ENCODE data around the gene ASCL1.

Gene ASCL1

GRCh38 chr12:102953221-102953620, 4.3 kb upstream of the ASCL1 start:
- no peak for DNase-seq

GRCh38 chr12:102954134-102954533, 3.3 kb upstream of the ASCL1 start:
- no peak for DNase-seq

GRCh38 chr12:102955926-102956737, 1.3 kb upstream of the ASCL1 start:
- DNase-seq, result no peak

DNA sequence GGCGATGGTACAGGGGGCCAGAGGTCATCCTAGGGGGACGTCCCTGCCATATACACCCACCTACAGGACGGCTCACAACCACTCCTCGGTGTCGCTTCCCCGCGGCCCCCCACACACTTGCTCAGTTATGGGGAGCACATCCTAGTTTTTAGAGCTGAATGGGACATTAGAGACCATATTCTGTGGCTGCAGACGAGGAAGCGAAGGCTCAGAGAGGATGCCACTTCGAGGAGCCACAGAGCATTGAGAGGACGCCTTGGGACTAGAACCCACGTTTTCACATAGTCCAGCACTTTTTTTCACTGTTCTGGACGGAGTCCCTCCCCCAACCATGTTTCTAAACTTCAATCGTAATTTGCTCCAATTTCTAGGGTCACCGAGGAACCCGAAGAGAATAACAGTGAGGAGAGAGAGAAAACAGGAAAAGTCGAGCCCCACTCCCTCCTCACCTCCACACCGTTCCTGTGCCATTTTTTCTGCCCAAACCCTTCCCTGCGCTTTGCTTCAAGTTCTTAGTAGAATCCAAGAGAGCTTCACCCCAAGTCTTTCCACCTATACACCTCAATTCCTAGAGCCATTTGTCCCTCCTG, 641 bp upstream of the ASCL1 start:
- no peak for DNase-seq

GRCh38 chr12:102958073-102958829, 777 bp downstream of the ASCL1 start:
- no peak for DNase-seq

DNA sequence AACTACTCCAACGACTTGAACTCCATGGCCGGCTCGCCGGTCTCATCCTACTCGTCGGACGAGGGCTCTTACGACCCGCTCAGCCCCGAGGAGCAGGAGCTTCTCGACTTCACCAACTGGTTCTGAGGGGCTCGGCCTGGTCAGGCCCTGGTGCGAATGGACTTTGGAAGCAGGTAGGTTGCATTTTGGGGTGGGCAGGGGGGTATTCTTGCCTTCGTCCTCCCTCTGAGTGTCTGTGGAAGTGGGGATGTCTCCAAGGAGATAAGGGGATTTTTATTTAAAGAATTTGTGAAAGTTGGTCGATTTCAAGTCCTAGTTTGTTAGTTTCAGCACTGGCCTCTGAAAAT, 1.3 kb downstream of the ASCL1 start:
- DNase-seq, result no peak

- DNase-seq, result no peak
These were observed 1.9 kb downstream of the ASCL1 start for GRCh38 chr12:102959391-102959790.

- DNase-seq, result no peak
These were observed 3.4 kb downstream of the ASCL1 start for GRCh38 chr12:102960766-102961465.

- DNase-seq, result no peak
These were observed 4.0 kb downstream of the ASCL1 start for GRCh38 chr12:102961466-102961855.

DNA sequence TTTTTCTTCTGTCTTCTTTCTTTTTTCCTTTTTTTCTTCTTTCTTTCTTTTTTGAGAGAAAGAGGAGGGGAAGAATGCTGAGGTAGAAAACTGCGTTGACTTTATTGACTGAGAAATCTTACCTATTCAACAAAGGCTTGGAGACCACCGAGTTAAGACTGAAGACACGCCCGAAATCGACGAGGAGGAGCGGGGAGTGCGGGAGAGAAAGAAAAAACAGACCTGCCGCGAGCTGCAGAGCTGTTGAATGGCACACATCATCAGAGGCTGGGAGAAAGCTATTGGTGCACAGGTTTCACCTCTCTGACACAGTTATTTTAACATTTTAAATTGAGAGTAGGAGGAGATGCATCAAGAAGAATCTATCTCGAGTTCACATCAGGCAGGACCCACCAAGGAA, 5.1 kb downstream of the ASCL1 start:
- DNase-seq, result peak in 2 of 6 experiments; percentile 5 to 8

GRCh38 chr12:102962986-102963385, 5.5 kb downstream of the ASCL1 start:
- DNase-seq, result no peak

- no peak for DNase-seq
These were observed 6.3 kb downstream of the ASCL1 start for GRCh38 chr12:102963796-102964195.

GRCh38 chr12:102964872-102965271, 7.4 kb downstream of the ASCL1 start:
- DNase-seq, result peak in 2 of 6 experiments; percentile 4 to 8

GRCh38 chr12:102965281-102966155, 8.0 kb downstream of the ASCL1 start:
- no peak for DNase-seq

- no peak for DNase-seq
These were observed 8.9 kb downstream of the ASCL1 start for GRCh38 chr12:102966200-102966863.

- DNase-seq, result no peak
These were observed 13.3 kb downstream of the ASCL1 start for GRCh38 chr12:102970780-102971179.

DNA sequence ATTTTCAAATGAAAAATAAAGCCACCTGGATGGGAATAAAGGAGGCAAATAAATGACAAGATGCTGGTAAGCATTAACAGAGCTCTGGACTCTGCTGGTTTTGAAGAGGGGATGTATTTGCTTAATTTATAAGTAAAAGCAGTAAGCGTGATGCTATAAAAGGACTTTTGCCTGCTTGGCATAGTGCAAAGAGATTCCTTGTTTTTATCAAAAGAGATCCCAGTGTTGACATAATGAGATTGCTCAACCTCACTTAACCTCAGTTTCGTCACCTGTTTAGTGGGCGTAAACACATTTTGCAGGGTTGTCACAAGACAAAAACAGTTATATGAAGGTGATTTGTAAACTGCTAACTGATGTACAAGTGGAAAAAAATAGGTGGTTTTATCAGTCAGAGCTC, 13.8 kb downstream of the ASCL1 start:
- DNase-seq, result no peak

DNA sequence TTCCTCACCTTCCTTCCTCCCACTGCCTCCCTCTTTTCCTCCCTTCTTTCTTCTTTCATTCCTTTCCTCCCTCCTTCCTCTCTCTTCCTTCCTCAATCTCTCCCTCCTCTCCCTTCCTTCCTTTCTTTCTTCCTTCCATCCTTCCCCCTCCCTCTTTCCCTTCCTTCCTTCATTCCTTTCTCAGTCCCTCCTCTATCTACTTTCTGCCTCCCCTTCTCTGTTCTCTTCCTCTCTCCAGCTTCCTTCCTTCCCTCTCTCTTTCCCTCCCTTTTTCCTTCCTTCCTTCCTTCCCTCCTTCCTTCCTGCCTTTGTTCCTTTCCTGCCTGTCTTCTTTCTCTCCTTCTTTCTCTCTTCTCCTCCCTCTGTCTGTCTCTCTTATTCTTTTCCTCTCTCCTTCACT, 16.1 kb downstream of the ASCL1 start:
- no peak for DNase-seq

DNA sequence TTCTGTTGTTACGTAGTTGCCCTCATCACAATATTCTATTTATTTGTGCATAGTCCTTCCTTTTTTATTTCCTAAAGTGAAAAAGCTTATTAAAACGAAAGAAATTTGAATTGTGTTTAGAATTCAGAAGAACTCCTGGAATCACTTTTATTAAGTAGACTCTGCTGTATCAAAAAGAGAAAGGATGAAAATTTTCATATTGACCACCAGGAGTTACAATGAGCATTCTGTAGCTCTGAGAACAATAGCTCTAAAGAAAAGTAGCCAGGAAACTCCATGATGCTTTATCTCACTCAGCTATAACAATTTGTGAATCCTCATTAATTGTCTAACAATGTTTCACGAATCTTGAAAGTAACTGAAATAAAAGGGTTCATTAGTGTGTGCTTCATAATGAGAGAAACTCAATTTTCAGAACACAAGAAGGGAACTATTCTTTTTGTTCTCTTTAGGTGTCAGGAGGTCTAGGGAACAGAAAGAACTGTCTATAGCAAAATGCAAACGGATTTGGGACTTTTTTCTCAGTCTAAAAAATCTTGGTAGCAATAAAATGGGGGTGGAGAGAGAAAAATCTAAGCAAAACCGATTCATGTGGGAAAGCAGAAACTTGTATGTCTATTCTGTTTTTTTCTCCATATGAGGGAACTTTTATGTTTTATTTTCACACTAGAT, 19.3 kb downstream of the ASCL1 start:
- DNase-seq, result no peak

DNA sequence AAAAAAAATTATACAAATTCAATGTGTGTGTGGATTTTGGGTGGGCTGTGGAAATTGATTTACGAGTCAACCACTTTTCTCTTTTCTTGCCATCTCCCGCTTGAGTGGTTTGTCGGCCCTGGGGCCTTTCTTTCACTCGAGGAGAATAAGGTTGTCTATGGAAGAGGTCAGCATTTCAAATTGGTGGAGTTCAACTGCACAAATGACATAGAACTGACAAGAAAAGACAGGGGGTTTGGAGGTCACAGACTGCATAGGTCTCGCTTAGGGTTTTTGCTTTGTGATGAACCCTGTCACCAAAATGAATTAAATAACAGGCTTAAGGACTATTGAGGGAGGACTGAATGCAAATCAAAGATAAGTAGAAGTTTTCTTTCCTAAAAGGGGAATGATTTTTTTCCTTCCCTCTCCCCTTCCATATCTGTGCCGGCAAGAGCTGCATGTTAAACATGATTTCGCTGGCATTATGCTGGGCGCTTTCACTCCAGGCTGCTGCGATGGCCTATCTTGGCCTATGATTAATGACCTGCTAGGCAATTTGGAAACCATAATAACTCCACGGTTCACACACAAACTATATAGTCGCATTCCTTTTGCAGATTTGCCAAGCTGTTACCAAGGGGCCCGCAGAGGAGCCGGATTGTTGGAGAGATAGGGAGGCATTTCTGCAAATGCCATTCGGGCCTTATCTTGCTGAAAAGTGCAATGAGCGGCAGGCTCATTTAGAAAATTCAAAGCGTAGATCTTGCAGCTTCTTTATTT, 20.7 kb downstream of the ASCL1 start:
- no peak for DNase-seq
